ENCODE data around the gene SYNDIG1. TPM values are rescaled to one million over a fixed set of nuclear protein-coding genes. Genes with fewer than 3 reads are reported as not detected.

Gene SYNDIG1
- total RNA-seq, 1 donor from 2014 or later = 0.17 TPM

GRCh38 chr20:24571159-24571558, 101.7 kb downstream of the SYNDIG1 start:
- no peak for DNase-seq

DNA sequence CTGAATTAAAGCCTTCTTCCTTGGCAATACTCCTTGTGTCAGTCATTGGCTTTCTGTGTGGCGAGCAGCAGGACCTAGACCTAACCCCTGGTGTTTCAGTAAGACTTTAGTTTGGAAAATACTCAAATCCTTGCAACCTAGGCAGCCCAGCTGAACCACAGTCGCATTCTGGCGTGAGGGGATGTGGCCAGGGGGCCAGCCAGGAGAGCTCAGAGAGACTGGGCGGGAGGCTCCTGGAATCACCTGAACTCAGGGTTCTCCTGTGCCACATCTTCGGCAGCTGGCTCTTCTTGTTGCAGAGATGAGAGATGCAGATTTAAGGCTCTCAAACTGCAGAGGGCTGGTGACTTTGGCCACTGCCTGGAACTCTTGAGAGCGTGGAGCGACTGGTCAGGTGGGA, 102.7 kb downstream of the SYNDIG1 start:
- DNase-seq = no peak

DNA sequence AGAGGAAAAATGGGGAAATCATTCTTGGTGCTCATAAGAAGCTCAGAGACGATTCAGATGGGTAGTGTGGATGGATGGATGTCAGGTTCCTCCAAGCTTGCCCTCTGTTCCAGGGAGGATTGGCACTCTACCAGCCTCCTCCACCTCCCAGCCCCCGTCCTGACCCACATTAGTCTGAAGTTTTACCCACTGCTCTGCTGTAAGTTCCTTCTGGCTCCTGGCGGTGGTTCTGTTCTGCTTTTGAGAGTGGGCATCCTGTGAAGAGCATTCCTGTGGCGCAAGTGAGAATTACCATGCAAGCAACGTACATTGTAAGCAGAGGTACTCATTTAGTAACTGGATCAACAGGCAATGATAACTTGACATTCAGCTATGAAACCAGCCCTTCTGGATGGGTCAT, 103.4 kb downstream of the SYNDIG1 start:
- no peak for DNase-seq

DNA sequence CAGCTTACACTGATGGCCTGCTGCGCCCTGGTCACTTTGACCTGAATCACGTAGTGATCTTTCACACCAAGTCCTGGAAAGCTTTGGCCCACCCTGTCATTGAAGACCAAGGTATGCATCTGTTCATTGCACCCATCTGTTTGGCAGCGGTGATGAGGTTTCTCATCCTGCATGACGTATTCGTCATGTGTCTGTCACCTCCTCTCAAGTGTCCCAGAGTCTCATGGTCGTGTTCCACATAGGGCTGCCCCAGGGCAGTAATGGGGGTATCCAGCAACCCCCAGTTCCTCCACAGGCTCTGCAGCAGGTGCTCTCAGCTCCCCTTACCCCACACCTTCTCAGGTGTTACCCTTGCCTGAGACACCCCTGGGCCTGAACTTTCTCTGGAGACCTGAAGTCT, 104.1 kb downstream of the SYNDIG1 start:
- no peak for DNase-seq

DNA sequence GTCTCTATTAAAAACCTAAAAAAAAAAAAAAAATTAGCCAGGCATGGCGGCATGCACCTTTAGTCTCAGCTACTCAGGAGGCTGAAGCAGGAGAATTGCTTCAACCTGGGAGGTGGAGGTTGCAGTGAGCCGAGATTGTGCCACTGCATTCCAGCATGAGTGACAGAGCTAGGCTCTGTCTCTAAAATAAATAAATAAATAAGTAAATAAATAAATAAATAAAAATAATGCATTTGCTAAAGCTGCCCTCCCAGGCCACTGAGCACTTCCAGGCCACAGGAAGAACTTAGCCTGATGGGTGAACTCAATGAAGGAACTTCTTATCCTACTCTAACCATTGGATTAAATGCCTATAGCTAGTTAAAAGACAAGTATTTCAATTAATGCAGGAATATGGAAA, 104.9 kb downstream of the SYNDIG1 start:
- no peak for DNase-seq

DNA sequence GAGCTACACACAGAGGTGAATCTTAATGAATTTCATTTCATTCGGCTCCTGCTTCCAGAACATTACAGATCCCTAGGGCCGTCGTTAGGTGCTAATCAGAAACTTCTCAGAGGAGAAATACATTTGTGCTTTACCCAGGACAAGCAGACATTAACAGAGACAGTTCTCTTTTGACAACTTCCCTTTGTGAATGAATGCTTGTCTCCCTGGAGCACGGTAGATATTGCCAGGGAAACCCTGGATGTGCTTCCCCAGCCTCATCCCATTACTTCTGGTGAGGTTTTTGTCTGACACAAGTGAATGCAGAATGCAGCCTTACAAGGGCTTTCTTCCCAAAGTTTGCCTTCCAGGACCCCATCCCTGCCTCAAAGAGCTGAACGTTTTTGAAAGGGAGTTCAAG, 105.4 kb downstream of the SYNDIG1 start:
- no peak for DNase-seq

GRCh38 chr20:24575811-24576210, 106.4 kb downstream of the SYNDIG1 start:
- DNase-seq = no peak

- DNase-seq = no peak
Measured at GRCh38 chr20:24576447-24576846, 107.0 kb downstream of the SYNDIG1 start.

GRCh38 chr20:24577271-24577909, 108.0 kb downstream of the SYNDIG1 start:
- DNase-seq = no peak

- no peak for DNase-seq
Measured at GRCh38 chr20:24578567-24579415, 109.4 kb downstream of the SYNDIG1 start.

- DNase-seq = no peak
Measured at GRCh38 chr20:24579475-24579874, 110.0 kb downstream of the SYNDIG1 start.

DNA sequence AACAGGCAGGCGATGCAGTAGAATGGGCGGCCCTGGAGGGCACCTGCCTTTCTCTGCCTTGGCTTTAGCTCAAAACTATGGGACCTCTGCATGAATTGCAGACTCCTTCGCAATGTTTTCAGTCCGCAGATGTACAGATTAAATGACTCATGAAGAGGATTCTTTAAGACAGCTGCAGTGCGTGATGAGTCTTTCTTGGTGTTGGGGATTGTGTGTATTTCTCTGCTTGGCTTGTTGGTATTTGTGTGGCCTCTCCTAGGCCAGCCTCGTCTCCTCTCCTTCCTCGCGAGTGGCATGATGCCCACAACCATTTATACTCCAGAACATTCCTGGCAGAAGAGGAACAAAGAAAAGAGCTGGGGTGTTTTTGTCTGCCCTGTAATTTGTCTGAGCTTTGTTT, 110.6 kb downstream of the SYNDIG1 start:
- no peak for DNase-seq

DNA sequence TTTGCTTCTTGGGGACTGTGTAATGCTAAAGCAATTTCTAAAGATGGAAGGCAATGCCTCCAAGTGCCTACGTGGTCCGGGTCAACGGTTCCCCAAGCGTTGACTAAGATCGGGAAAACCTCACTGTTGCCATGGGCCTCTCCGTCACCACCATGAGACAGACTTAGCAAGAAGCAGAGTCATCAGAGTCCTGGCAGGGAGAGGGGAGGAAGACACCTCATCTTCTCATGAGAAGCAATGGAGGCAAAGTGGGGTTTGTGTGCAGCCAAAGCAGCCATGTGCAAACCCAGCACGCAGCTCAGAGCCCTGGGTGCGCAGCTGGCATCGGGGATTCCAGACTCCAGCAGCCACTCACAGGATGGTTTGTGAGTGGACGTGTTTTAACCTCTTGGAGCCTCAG, 111.4 kb downstream of the SYNDIG1 start:
- DNase-seq = no peak

DNA sequence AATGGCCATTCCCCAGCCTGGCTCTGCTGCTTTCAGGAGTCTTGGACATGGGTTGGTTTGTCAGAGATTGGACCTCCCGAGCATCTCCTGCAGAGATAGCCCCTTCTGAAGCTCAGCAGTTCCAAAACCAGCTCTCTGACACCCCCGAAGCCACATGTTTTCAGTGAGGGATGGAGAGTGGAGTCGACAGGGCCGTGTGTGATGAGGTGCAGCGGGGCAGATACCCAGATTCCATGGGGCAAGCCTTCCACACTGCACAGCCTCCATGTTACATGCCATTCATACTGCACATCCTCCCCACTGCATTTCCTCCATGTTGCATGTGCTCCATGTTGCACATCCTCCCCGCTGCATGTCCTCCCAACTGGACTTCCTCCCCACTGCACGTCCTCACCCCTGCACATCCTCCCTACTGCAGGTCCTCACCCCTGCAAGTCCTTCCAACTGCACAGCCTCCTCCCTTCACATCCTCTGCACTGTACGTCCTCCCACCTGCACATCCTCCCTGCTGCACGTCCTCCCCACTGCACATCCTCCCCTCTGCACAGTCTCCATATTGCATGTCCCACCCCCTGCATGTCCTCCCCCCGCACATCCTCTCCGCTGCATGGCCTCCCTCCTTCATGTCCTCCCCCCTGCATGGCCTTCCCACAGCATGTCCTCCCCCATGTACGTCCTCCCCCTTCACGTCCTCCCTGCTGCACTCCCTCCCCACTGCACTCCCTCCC, 112.2 kb downstream of the SYNDIG1 start:
- DNase-seq = no peak

- DNase-seq = no peak
Measured at GRCh38 chr20:24582373-24583168, 113.1 kb downstream of the SYNDIG1 start.

DNA sequence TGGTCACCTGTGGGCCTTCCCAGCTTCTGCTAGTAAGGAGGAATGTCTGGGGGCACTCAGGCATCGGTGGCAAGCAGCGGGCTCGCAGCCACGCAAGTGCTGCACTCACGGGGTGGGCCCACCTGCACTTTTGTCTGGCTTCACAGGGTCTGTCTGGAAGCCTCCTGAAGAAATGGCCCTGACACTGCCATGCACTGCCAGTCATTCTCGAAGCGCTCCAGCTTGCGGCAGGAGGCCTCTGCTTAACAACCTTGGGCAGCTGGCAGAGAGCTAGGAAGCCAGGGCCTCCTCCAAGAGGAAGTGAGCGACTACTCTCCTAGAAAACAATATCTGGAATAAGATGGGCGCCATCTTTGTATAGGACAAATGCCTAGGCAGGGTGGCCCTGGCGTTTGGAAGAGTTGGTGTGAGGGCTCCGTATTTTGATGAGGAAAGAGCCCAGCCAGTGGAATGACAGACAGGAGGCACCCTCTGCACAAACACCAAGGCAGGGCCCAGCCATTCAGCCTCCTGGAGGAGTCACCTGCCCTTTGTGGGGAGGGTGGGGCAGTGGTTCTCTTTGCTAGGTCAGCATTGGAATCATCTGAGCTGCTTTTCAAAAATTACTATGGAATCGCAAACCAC, 113.9 kb downstream of the SYNDIG1 start:
- DNase-seq = no peak

GRCh38 chr20:24584078-24584477, 114.6 kb downstream of the SYNDIG1 start:
- no peak for DNase-seq

DNA sequence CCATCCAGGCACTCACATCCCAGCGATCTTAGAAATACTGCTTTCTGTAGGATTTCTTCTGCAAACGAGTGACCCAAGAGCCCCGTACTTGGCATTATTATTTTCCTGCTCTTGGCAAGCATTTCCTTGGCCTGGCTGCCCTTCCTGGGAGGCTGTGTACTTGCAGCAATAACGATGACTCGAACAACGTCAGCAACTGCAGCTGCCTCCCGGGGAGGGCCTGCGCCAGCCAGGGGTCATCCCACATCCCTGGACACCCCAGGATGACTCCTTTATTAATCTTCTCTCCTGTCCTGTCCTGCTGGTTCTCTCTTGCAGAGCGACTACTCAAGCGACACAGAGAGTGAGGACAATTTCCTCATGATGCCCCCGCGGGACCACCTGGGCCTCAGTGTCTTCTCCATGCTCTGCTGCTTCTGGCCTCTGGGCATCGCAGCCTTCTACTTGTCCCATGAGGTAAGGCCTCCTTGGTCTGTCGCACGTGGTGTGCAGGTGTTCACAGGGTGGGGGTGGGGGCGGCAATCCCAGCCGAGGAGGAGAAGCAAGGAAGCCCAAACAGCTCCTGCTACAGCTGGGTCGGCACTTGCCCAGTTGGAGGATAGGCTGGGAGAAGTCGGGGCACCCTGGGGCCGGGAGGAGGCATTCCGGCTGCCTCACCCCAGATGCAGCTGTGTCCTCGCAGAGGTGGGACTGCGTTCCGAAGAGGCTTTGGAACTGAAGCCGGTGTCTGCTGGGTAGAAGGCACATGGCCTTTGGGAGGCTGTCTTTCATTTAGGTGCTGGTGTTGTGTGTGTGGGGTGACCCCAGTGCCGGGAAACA, 115.3 kb downstream of the SYNDIG1 start:
- no peak for DNase-seq

DNA sequence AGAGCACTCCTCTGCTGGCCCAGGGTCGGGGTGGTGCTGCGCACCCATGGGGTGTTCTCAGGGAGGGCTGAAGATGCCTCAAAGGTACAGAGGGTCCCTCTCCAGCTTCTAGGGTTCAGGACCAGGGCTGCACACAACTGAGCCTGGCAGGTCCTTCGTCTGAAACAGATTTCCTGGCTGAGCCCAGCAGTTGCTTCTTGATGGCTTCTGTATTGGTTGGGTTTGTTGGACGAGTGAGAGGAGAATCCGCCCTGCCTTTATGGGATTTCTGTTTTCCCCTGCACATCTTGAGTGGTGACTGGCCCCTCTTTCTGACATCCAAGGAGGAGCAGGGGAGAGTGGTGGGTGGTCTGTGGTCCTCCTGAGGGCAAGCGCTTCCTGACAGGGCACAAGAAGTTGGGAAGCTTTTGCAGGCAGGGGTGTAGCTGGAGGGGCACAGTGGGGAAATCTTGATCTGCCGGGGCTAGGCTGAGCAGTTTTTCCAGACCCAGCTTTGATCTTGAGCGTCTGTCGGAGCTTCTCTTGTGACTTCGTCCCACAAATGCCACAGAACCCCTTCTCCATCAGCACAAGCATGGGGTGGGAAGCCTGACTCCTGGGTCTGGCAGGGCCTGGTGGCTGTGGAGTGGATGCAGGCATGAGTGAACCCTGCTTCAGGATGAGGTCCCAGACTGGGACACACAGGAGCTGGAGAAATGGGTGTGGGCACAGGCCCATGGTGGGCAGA, 116.5 kb downstream of the SYNDIG1 start:
- DNase-seq = no peak

DNA sequence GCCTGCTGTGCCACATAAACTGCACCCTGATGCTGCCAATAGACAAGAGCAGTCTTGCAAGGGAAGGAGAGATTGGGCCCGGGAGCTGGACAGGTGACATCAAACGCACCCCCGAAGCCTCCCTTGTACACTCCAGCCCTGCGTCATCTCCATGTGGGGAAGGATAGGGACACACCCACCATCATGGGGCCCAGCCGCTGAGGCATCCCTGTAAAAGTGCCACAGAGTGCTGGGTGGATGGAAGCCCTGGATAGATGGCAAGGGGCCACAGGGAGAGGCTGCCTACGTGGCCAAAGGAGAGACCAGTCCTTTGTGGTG, 117.1 kb downstream of the SYNDIG1 start:
- no peak for DNase-seq

Measured in dermis blood vessel endothelial cell (primary cell).